Gastrocnemius medialis (tissue), 4 donors: ENCODE results near the gene UBE4A.
"Not testable (repeated sequence)": the region's sequence is repeated elsewhere in the genome, so short reads cannot be mapped to it uniquely, and the experiment has no call there.

Source experiments
- POLR2A ChIP-seq, 2 donors: fragments of 450-650 bp; IDR thresholded peaks; one replicate each; pipeline ENCODE4 v1.6.1; 2017; ENCODE audit warnings: antibody characterized with exemption in 2 of 2, mild to moderate bottlenecking in 2 of 2, moderate library complexity in 2 of 2
- TF ChIP-seq, protein P1 (sequence below), 5 experiments: fragments of 450-650 bp in 3 of 5; fragments of 200-600 bp in 2 of 5; sonication (generic) in 2 of 5; IDR thresholded peaks in 4 of 5; conservative IDR thresholded peaks in 1 of 5; 1 replicate in 4 of 5; 2 replicates in 1 of 5; pipeline ENCODE4 v1.5.1; 2016 to 2019; ENCODE audit warnings: antibody characterized with exemption in 5 of 5, mild to moderate bottlenecking in 3 of 5, moderate library complexity in 3 of 5

- TF ChIP-seq, protein P1, sequence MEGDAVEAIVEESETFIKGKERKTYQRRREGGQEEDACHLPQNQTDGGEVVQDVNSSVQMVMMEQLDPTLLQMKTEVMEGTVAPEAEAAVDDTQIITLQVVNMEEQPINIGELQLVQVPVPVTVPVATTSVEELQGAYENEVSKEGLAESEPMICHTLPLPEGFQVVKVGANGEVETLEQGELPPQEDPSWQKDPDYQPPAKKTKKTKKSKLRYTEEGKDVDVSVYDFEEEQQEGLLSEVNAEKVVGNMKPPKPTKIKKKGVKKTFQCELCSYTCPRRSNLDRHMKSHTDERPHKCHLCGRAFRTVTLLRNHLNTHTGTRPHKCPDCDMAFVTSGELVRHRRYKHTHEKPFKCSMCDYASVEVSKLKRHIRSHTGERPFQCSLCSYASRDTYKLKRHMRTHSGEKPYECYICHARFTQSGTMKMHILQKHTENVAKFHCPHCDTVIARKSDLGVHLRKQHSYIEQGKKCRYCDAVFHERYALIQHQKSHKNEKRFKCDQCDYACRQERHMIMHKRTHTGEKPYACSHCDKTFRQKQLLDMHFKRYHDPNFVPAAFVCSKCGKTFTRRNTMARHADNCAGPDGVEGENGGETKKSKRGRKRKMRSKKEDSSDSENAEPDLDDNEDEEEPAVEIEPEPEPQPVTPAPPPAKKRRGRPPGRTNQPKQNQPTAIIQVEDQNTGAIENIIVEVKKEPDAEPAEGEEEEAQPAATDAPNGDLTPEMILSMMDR (IDR thresholded peaks at IDR 0.05 in 4 of 5, conservative IDR thresholded peaks at IDR 0.05 in 1 of 5) = not testable (repeated sequence)
- TF ChIP-seq POLR2A (IDR thresholded peaks at IDR 0.05) = not testable (repeated sequence)
These were observed 57.5 kb downstream of the UBE4A start for GRCh38 chr11:118416900-118417299.
